ENCODE results near the gene LETM1. TPM values are rescaled to one million over a fixed set of nuclear protein-coding genes. Genes with fewer than 3 reads are reported as not detected.
"Not testable (repeated sequence)": the region's sequence is repeated elsewhere in the genome, so short reads cannot be mapped to it uniquely, and the experiment has no call there.

Gene LETM1
- total and polyA plus RNA-seq, 8 donors, result 5.3 to 255 (median 52.1) TPM

- Histone ChIP-seq H3K9me3 (no peaks in the 10 kb centered on the region), H3K27ac (peak overlapping the region in 1 of 5 donors; percentile 24), H3K27me3 (no peaks in the 10 kb centered on the region), H3K4me3 (no peak overlapping the region), H3K4me1 (peaks cover 0 to 21% (median 9%) of the 10 kb centered on the region in 4 donors), H3K36me3 (peaks cover 66 to 100% (median 97%) of the 10 kb centered on the region in 4 donors)
- WGBS, 5 donors, result 69 to 82% (median 79%) methylated on average over 7 of the region's 7 CpGs
- peak; percentile 35 to 75 for DNase-seq
- no peak for TF ChIP-seq POLR2AphosphoS5 (IDR thresholded peaks at IDR 0.05)
- no peak for TF ChIP-seq CTCF (IDR thresholded peaks at IDR 0.05)
- TF ChIP-seq EP300 (IDR thresholded peaks at IDR 0.05), result no peak
- TF ChIP-seq POLR2A (IDR thresholded peaks at IDR 0.05), result no peak
- intact Hi-C loops (cut with DNase I; ENCODE audit: low total_unique reads), result no loop called here
Measured at GRCh38 chr4:1839282-1839681, 16.7 kb downstream of the LETM1 start.

- Histone ChIP-seq H3K27ac (no peak overlapping the region), H3K4me3 (no peak overlapping the region), H3K9me3 (no peaks in the 10 kb centered on the region), H3K36me3 (peaks cover 82 to 100% (median 99%) of the 10 kb centered on the region in 4 donors), H3K4me1 (peaks cover 0 to 5% (median 2%) of the 10 kb centered on the region in 4 donors), H3K27me3 (no peaks in the 10 kb centered on the region)
- WGBS, 5 donors, result 93 to 95% (median 95%) methylated on average over 10 of the region's 10 CpGs
- intact Hi-C loops (cut with DNase I; ENCODE audit: low total_unique reads), result no loop called here
- no peak for DNase-seq
- TF ChIP-seq EP300 (IDR thresholded peaks at IDR 0.05) (no peak), POLR2A (IDR thresholded peaks at IDR 0.05) (no peak), POLR2AphosphoS5 (IDR thresholded peaks at IDR 0.05) (no peak)
Measured at GRCh38 chr4:1837069-1837468, 18.9 kb downstream of the LETM1 start.

- no peak for TF ChIP-seq POLR2A (IDR thresholded peaks at IDR 0.05)
- no peak for TF ChIP-seq EP300 (IDR thresholded peaks at IDR 0.05)
- no peak for TF ChIP-seq CTCF (IDR thresholded peaks at IDR 0.05)
- DNase-seq, result no peak
- H3K27ac ChIP-seq, result no peak overlapping the region
- H3K4me1 ChIP-seq, result peaks cover 0 to under 1% (median under 1%) of the 10 kb centered on the region in 4 donors
- H3K36me3 ChIP-seq, result peaks cover 86 to 100% (median 100%) of the 10 kb centered on the region in 4 donors
- H3K27me3 ChIP-seq, result no peaks in the 10 kb centered on the region
- intact Hi-C loops (cut with DNase I; ENCODE audit: low total_unique reads), result no loop called here
- WGBS, 5 donors, result 93 to 96% (median 95%) methylated on average over 7 of the region's 7 CpGs
- H3K9me3 ChIP-seq, result no peaks in the 10 kb centered on the region
- no peak overlapping the region for H3K4me3 ChIP-seq
Measured at GRCh38 chr4:1836650-1837049, 19.3 kb downstream of the LETM1 start.

- 94 to 99% (median 98%) methylated on average over 8 of the region's 8 CpGs for WGBS, 5 donors
Measured at GRCh38 chr4:1835836-1836235, 20.1 kb downstream of the LETM1 start.

GRCh38 chr4:1834047-1834775 lies 21.7 kb downstream of the LETM1 start:
- Histone ChIP-seq H3K4me3 (no peak overlapping the region), H3K4me1 (no peaks in the 10 kb centered on the region), H3K27me3 (no peaks in the 10 kb centered on the region), H3K36me3 (peaks cover 75 to 100% (median 99%) of the 10 kb centered on the region in 4 donors), H3K9me3 (no peaks in the 10 kb centered on the region), H3K27ac (peak overlapping the region in 1 of 5 donors; percentile 50)
- no peak for DNase-seq
- 79 to 94% (median 86%) methylated on average over 19 to 21 of the region's 21 CpGs for WGBS, 5 donors
- intact Hi-C loops (cut with DNase I; ENCODE audit: low total_unique reads), result no loop called here
- TF ChIP-seq POLR2A (IDR thresholded peaks at IDR 0.05) (no peak), POLR2AphosphoS5 (IDR thresholded peaks at IDR 0.05) (no peak), EP300 (IDR thresholded peaks at IDR 0.05) (no peak)

More at GRCh38 chr4:1835836-1836235, 20.1 kb downstream of the LETM1 start:
- H3K27me3 ChIP-seq; H3K4me3 ChIP-seq; H3K4me1 ChIP-seq; H3K27ac ChIP-seq; H3K9me3 ChIP-seq; DNase-seq; intact Hi-C loops (cut with DNase I; ENCODE audit: low total_unique reads): not testable (repeated sequence)
- H3K36me3 ChIP-seq, result peaks cover 89 to 100% (median 100%) of the 10 kb centered on the region in 4 donors

Data from stomach (tissue), 9 donors.